Hematopoietic multipotent progenitor cell treated with erythropoietin and hydrocortisone succinate and interleukin-3 and kit ligand, for 15 days (in vitro differentiated cells): Measurements from ENCODE around the gene ZNF559.

Experiments
- DNase-seq: peaks from one replicate; pipeline ENCODE4 v3.0.0-alpha.2; 2015; ENCODE audit warnings: low spot score

The ZNF559 gene

DNA sequence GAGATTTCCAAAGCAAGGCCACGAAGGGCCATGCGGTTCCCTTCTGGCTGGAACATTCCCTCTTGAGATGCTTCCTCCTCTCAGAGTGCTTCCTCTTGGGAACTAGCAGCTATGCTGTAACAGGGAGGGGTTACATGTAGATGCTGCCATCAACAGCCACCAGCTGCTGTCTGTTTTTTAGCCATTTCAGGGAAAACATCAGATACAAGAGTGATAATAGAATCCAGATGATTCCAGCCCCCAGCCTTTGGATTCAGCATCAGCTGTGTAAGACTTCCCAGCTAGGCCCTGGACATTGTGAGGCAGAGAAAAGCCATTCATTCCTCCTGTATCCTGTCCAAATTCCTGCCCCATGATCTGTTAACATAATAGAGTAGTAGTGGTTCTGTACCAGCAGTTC lies 30.7 kb downstream of the ZNF559 start:
- DNase-seq = no peak

DNA sequence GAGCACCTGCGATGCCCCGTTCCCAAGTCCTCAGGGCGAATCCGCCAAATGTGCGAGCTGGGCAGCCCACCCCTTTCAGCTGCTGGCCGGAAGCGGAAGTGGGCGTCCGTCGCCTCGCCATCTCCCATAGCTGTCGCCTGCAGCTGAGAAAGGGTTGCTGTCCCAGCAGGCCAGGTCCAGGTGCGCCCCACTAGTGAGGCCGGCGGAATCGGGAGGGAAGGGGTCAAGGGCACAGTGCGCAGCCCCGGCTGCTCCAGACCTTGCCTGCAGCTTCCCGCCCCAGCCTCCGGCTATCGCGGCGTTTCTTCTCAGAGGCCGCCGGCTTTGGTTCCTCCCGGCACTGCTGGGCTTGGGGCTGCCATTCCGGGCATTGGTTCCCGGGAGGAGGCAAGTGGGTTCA lies 38.9 kb downstream of the ZNF559 start, which contains the start of gene ZNF177:
ZNF177 (plus strand) TSS at position 109 of the 400 bp plus-strand sequence. CDS start 15,299 bp downstream, outside the sequence.
- no peak for DNase-seq

- no peak for DNase-seq
These were observed 47.0 kb downstream of the ZNF559 start for GRCh38 chr19:9370738-9371619.

DNA sequence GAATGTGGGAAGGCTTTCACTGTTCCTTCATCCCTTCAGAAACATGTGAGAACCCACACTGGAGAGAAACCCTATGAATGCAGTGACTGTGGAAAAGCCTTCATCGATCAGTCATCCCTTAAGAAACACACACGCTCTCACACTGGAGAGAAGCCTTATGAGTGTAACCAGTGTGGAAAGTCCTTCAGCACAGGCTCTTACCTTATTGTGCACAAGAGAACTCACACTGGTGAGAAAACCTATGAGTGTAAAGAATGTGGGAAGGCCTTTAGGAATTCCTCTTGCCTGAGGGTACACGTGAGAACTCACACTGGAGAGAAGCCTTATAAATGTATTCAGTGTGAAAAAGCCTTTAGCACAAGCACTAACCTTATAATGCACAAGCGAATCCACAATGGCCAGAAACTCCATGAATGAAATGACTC lies 57.4 kb downstream of the ZNF559 start:
- DNase-seq = no peak
